ENCODE data around the gene CMTM5. TPM values are rescaled to one million over a fixed set of nuclear protein-coding genes. Genes with fewer than 3 reads are reported as not detected.

Gene CMTM5
- polyA plus RNA-seq, 1 donor from 2014 or later, result 0.80 TPM

DNA sequence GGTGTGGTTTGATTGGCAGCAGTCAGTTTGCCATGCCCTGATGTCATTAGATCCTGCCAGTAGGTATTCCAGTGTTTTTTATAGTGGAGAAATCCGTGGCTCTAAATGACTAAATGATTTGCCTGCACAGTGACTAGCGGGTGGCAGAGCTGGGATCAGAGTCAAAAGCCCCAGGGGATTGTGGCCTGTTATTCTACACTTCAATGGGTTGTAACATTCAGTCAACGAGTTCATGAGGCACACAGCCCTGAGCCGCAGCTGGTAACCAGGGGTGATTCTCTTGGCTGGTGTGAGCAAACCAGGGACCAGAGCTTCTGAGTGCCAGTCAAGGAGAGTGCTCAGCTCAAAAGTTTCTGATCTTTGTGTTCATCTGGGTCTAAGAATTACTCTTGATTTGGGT is 29.4 kb downstream of the CMTM5 start:
- H3K36me3 Mint-ChIP-seq, result peaks cover 3% of the 10 kb centered on the region
- H3K4me1 Mint-ChIP-seq, result peaks cover 0 to 7% (median 0%) of the 10 kb centered on the region in 3 donors
- H3K27me3 Mint-ChIP-seq, result peaks cover 51% of the 10 kb centered on the region
- H3K27ac Mint-ChIP-seq, result no peak overlapping the region
- H3K9me3 Mint-ChIP-seq, result peaks cover 0 to 3% (median 0%) of the 10 kb centered on the region in 3 donors
- H3K4me3 Mint-ChIP-seq, result no peak overlapping the region

DNA sequence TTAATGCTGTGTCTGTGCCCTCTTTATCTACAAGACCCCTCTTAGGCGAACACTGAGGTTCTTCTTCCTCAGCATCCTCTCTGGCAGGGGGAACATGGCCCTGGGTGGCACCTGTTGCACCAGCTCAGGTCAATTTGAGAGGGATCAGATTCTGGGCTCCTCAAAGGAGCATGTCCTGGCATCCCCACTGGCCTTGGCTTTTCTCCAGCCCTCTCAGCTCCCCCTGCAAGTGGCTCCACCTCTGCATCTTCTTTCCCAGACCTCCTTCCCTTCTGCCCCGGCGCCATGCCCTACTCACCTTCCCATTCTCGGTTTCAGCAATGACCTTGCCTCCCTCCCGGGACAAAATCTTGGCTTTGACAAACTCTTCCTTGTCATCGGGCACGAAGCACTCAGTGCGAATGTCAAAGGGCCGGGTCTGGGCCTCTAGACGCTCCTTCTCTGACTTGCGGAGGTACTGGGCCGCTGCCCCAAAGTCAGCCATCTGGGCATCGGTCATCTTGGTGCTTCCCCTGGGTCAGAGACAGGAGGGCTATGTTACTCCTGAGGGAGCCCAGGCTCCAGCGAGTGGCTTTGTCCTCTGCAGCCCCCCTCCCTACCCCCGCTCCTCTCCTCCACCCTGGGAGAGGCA is 30.0 kb downstream of the CMTM5 start:
- Mint-ChIP-seq H3K27me3 (peaks cover 52% of the 10 kb centered on the region), H3K36me3 (peaks cover 3% of the 10 kb centered on the region), H3K27ac (no peak overlapping the region), H3K4me3 (no peak overlapping the region), H3K9me3 (peaks cover 0 to 3% (median 0%) of the 10 kb centered on the region in 3 donors), H3K4me1 (peaks cover 0 to 7% (median 0%) of the 10 kb centered on the region in 3 donors)

- Mint-ChIP-seq H3K4me3 (peak within 1 kb of the TSS in 1 of 4 donors; percentile 28), H3K4me1 (peaks cover 0 to 7% (median 0%) of the 10 kb centered on the region in 3 donors), H3K9me3 (peaks cover 0 to 3% (median 0%) of the 10 kb centered on the region in 3 donors), H3K27me3 (peaks cover 52% of the 10 kb centered on the region), H3K27ac (no peak within 1 kb of the TSS), H3K36me3 (peaks cover 3% of the 10 kb centered on the region)
Observed at GRCh38 chr14:23407516-23408306, 30.9 kb downstream of the CMTM5 start, which contains the start of gene MYH6. Gene MYH6 (minus strand): TSS chr14:23408273. CDS start chr14:23407223, 1,050 bp downstream.

- H3K4me1 Mint-ChIP-seq, result peaks cover 0 to 7% (median 0%) of the 10 kb centered on the region in 3 donors
- no peak overlapping the region for H3K4me3 Mint-ChIP-seq
- peaks cover 0 to 3% (median 0%) of the 10 kb centered on the region in 3 donors for H3K9me3 Mint-ChIP-seq
- peaks cover 3% of the 10 kb centered on the region for H3K36me3 Mint-ChIP-seq
- peaks cover 52% of the 10 kb centered on the region for H3K27me3 Mint-ChIP-seq
- H3K27ac Mint-ChIP-seq, result no peak overlapping the region
Observed at GRCh38 chr14:23408307-23408630, 31.4 kb downstream of the CMTM5 start.

DNA sequence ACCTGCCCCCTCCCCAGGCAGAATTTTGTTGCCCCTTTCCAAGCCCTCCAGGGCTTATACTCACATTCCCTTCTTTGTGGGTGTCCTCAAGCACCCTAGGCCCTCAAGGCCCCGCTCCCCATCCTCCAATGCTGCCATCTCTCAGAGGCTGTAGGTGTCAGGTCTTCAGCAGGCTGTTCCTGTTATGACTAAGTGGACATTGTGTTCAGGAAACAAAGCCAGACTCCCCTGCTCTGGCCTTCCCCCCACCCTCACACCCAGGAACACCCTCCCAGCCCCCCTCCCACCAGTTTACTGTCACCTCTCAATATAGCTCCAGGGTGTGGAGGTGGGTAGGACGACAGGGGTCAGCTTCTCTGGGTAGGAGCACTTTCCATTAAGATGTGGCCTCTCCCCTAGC is 32.6 kb downstream of the CMTM5 start:
- Mint-ChIP-seq H3K4me3 (no peak overlapping the region), H3K27me3 (peaks cover 48% of the 10 kb centered on the region)

GRCh38 chr14:23409966-23410635 is 33.3 kb downstream of the CMTM5 start:
- Mint-ChIP-seq H3K4me1 (peaks cover 0 to 7% (median 0%) of the 10 kb centered on the region in 3 donors), H3K27ac (no peak overlapping the region), H3K9me3 (peaks cover 0 to 3% (median 0%) of the 10 kb centered on the region in 3 donors), H3K4me3 (peak overlapping the region in 1 of 4 donors; percentile 65), H3K36me3 (peaks cover 3% of the 10 kb centered on the region), H3K27me3 (peaks cover 44% of the 10 kb centered on the region)

More for the DNA sequence above, 32.6 kb downstream of the CMTM5 start:
- Mint-ChIP-seq H3K36me3 (peaks cover 3% of the 10 kb centered on the region), H3K27ac (no peak overlapping the region), H3K4me1 (peaks cover 0 to 7% (median 0%) of the 10 kb centered on the region in 3 donors), H3K9me3 (peaks cover 0 to 3% (median 0%) of the 10 kb centered on the region in 3 donors)

DNA sequence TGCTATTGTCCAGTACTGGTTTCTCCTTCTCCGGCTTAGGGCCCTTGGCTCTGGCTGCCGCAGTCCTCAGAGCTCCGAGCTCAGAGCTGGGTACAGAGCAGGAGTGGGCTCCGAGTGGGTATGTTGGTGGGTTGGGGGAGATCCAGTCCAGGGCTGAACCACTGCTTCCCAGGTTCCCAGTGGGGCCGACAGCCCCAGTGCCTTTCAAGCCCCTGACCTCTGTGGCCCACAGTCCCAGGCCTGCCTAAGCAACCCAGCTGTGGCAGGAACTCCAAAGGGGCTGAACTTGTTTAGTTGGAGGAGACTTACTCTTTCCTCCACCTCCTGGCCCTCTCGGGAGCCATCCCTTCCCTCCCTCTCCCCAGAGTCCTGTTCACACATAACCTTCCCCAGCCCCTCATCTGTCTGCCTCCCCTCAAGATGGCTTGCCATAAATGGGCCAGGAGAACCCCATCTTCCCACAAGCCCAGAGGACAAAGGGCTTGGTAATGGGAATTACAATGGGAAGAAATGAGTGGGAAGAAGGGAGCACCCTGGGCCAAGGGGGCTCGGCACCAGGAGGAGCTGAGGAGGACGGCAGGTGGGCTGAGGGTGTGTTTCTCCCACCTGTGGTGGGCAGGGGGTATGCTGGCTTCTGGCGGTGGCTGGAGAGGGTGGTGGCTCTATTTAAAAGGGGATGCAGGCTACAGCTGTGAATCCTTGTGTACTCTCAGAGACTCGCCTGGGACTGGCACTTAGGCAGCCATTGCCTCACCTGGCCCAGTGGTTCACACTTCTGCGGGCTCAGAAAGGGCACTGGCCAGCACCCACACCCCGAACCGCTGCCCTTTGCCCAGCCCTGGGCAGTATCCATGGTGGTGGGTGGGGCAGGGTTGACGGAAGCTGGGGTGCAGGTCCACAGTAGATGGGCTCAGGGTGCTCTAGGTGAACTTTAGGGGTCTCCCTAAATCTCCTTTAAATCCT is 35.0 kb downstream of the CMTM5 start:
- Mint-ChIP-seq H3K4me3 (no peak overlapping the region), H3K9me3 (peaks cover 0 to 2% (median 0%) of the 10 kb centered on the region in 3 donors), H3K4me1 (no peaks in the 10 kb centered on the region), H3K27ac (no peak overlapping the region), H3K27me3 (peaks cover 33% of the 10 kb centered on the region), H3K36me3 (peaks cover 3% of the 10 kb centered on the region)

DNA sequence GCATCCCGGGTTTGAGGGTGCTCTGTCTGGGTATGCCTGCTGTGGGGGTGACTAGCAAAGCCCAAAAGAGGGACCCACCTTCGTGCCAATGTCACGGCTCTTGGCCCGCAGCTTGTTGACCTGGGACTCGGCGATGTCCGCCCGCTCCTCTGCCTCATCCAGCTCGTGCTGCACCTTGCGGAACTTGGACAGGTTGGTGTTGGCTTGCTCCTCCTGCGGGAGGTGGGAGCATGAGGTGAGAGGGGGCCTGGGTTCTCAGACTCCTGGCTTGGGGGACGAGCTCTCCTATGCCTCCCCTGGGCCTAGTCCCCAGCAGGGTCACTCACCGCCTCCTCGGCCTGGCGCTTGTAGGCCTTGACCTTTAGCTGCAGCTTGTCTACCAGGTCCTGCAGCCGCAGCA is 36.8 kb downstream of the CMTM5 start:
- no peak overlapping the region for H3K27ac Mint-ChIP-seq
- H3K4me3 Mint-ChIP-seq, result peak overlapping the region in 1 of 4 donors; percentile 68
- peaks cover 0 to 1% (median 0%) of the 10 kb centered on the region in 3 donors for H3K4me1 Mint-ChIP-seq
- peaks cover 0 to 2% (median 0%) of the 10 kb centered on the region in 3 donors for H3K9me3 Mint-ChIP-seq
- peaks cover 29% of the 10 kb centered on the region for H3K27me3 Mint-ChIP-seq
- peaks cover 3% of the 10 kb centered on the region for H3K36me3 Mint-ChIP-seq

GRCh38 chr14:23414254-23414653 is 37.4 kb downstream of the CMTM5 start:
- H3K27me3 Mint-ChIP-seq, result peaks cover 28% of the 10 kb centered on the region
- H3K4me1 Mint-ChIP-seq, result peaks cover 0 to 1% (median 0%) of the 10 kb centered on the region in 3 donors
- H3K4me3 Mint-ChIP-seq, result no peak overlapping the region
- H3K36me3 Mint-ChIP-seq, result peaks cover 3% of the 10 kb centered on the region
- no peak overlapping the region for H3K27ac Mint-ChIP-seq
- H3K9me3 Mint-ChIP-seq, result peaks cover 0 to 2% (median 0%) of the 10 kb centered on the region in 3 donors

DNA sequence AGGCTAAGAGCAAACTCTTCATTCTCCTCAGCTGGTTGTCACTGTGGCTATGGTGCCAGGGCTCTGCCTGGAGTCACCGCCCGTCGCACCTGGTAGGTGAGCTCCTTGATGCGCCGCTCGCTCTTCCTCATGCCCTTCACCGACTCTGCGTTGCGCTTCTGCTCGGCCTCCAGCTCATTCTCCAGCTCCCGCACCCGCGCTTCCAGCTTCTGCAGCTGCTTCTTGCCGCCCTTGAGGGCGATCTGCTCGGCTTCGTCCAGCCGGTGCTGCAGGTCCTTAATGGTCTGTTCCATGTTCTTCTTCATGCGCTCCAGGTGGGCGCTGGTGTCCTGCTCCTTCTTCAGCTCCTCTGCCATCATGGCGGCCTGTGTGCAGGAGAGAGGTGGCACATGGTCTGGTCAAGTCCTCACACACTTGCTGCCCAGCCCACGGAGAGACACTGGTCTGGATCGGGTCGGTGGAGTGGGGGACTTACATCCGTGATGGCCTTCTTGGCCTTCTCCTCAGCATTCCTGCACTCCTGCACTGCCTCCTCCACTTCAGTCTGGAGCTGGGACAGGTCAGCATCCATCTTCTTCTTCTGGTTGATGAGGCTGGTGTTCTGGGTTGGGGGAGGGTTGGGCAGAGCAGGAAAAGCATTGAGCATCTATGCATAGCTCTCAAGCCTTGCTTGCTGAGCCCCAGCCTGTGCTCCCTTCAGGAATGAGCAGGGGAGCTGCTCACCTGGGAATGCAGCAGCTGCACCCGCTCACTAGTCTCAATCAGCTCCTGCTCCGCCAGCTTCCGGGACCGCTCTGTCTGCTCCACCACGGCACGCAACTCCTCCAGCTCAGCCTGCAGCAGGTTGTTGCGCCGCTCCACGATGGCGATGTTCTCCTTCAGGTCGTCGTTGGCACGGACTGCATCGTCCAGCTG is 38.3 kb downstream of the CMTM5 start:
- H3K27ac Mint-ChIP-seq, result peak overlapping the region in 1 of 3 donors; percentile 36
- peaks cover 0 to 2% (median 0%) of the 10 kb centered on the region in 3 donors for H3K9me3 Mint-ChIP-seq
- peaks cover 3% of the 10 kb centered on the region for H3K36me3 Mint-ChIP-seq
- H3K4me3 Mint-ChIP-seq, result no peak overlapping the region
- peaks cover 32% of the 10 kb centered on the region for H3K27me3 Mint-ChIP-seq
- peaks cover 0 to 1% (median 0%) of the 10 kb centered on the region in 3 donors for H3K4me1 Mint-ChIP-seq

DNA sequence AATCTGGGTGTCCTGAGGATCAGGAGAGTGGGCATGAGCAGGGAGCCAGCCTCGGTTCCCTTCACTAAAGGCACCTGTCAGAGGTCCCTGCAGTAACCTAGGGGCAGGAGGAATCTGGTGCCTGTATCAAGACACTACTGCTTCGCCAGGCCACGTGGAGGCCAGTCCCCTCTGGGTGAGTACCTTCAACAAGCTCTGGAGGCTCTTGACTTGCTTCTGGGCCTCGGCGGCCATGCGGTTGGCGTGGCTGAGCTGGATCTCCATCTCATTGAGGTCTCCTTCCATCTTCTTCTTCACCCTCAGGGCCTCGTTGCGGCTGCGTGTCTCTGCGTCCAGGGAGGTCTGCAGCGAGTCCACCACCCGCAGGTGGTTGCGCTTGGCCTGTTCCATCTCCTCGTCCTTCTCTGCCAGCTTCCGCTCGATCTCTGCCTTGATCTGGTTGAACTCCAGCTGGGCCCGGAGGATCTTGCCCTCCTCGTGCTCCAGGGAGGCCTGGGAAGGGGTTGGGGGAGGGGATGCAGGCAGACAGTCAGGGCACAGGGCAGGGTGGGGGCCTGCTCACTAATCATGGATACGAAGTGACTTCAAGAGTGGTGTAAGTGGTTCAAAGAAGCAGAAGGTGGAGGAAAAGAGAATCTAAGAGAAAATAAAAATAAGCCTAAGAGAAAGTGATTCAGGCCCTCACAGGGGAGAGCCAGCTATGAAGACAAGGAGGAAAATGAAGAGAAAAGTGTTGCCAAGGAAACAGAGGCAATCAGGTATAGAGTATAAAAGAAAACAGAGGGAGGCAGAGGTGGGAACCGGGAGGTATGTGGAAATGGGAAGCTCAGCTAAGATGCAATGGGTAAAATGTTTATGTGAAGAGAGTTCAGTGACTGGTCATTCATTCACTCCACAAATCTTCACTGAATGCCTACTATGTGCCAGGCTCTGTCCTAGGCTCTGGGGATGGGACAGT is 39.3 kb downstream of the CMTM5 start:
- Mint-ChIP-seq H3K9me3 (peaks cover 0 to 2% (median 0%) of the 10 kb centered on the region in 3 donors), H3K27ac (no peak overlapping the region), H3K4me3 (peak overlapping the region in 1 of 4 donors; percentile 75), H3K36me3 (no peaks in the 10 kb centered on the region), H3K27me3 (peaks cover 27% of the 10 kb centered on the region), H3K4me1 (peaks cover 0 to 1% (median 0%) of the 10 kb centered on the region in 3 donors)

DNA sequence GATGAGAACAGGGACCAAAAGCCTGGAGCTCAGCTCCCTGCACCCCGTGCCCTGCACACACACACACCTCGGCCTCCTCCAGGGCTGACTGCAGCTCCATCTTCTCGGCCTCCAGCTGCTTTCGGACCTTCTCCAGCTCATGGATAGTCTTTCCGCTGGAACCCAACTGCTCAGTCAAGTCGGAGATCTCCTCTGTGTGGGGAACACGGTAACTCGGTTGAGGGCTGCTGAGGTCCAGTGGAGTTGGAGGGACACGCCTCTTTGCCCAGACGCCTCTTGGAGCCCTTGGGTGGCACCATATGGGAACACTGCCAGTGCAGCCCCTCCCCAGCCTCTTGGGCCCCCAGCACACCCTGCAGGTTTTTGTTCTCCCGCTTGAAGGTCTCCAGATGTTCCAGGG is 40.0 kb downstream of the CMTM5 start:
- Mint-ChIP-seq H3K27me3 (peaks cover 21% of the 10 kb centered on the region), H3K27ac (no peak overlapping the region), H3K36me3 (no peaks in the 10 kb centered on the region), H3K4me3 (no peak overlapping the region), H3K4me1 (peaks cover 0 to 1% (median 0%) of the 10 kb centered on the region in 3 donors), H3K9me3 (peaks cover 0 to 2% (median 0%) of the 10 kb centered on the region in 3 donors)

All from IgD-negative memory B cell (primary cell).